HepG2 (cell line): ENCODE results near the gene BIRC7. TPM values are rescaled to one million over a fixed set of nuclear protein-coding genes. Genes with fewer than 3 reads are reported as not detected.

Source experiments
- ATRX ChIP-seq: sonication (generic); formaldehyde crosslinking; IDR thresholded peaks from 2 replicates; pipeline ENCODE4 v1.4.0; 2020; ENCODE audit warnings: missing genetic modification reagents, borderline replicate concordance
- DNMT1 ChIP-seq: sonication (generic); formaldehyde crosslinking; IDR thresholded peaks from 2 replicates; pipeline ENCODE4 v1.5.1; 2020; ENCODE audit warnings: mild to moderate bottlenecking, missing genetic modification reagents
- KMT2A ChIP-seq: sonication (generic); formaldehyde crosslinking; IDR thresholded peaks from 2 replicates; pipeline ENCODE4 v1.4.0; 2020; ENCODE audit warnings: missing genetic modification reagents
- MAFF ChIP-seq: IDR thresholded peaks from 2 replicates; pipeline ENCODE4 v1.6.1; 2011; ENCODE audit warnings: low read depth, low read length, improper control_type of control experiment
- MAX ChIP-seq: IDR thresholded peaks from 2 replicates; pipeline ENCODE4 v1.6.1; 2012; ENCODE audit warnings: inconsistent platforms
- MTA1 ChIP-seq: sonication (generic); formaldehyde crosslinking; IDR thresholded peaks from 2 replicates; pipeline ENCODE4 v1.4.0; 2020; ENCODE audit warnings: missing genetic modification reagents, mild to moderate bottlenecking, borderline replicate concordance
- RAD21 ChIP-seq: fragments of 450-650 bp; formaldehyde crosslinking; IDR thresholded peaks from 2 replicates; pipeline ENCODE4 v1.5.0; 2020; ENCODE audit warnings: mild to moderate bottlenecking
- ZNF501 ChIP-seq: sonication (generic); formaldehyde crosslinking; IDR thresholded peaks from 2 replicates; pipeline ENCODE4 v1.5.1; 2020; ENCODE audit warnings: mild to moderate bottlenecking, moderate library complexity, missing genetic modification reagents
- ZNF543 ChIP-seq: sonication (generic); formaldehyde crosslinking; IDR thresholded peaks from 2 replicates; pipeline ENCODE4 v1.4.0; 2020; ENCODE audit warnings: mild to moderate bottlenecking, missing genetic modification reagents
- ZNF598 ChIP-seq: sonication (generic); formaldehyde crosslinking; IDR thresholded peaks from 2 replicates; pipeline ENCODE4 v1.5.1; 2020; ENCODE audit warnings: mild to moderate bottlenecking, missing genetic modification reagents, borderline replicate concordance
- ZNF605 ChIP-seq: sonication (generic); formaldehyde crosslinking; IDR thresholded peaks from 2 replicates; pipeline ENCODE4 v1.8.0; 2022; ENCODE audit warnings: mild to moderate bottlenecking, missing genetic modification reagents
- ZNF646 ChIP-seq: sonication (generic); formaldehyde crosslinking; IDR thresholded peaks from 2 replicates; pipeline ENCODE4 v1.9.0; 2021; ENCODE audit warnings: mild to moderate bottlenecking, missing genetic modification reagents
- ZNF747 ChIP-seq: sonication (generic); formaldehyde crosslinking; IDR thresholded peaks from 2 replicates; pipeline ENCODE4 v1.8.1; 2023; ENCODE audit warnings: missing genetic modification reagents, mild to moderate bottlenecking, borderline replicate concordance
- polyA plus RNA-seq, 8 experiments: library from polyadenylated mRNA; depleted of rRNA in 3 of 8; stranded (reverse) in 7 of 8; unstranded in 1 of 8; fragments of >200 nt; fragmentation: Illumina TruSeq in 4 of 8; extraction: Trizol in 4 of 8; gene quantifications; 2 replicates each; pipeline versions ENCODE4 v1.2.1 to v1.2.3, GENCODE V29; 2011 to 2016; ENCODE audit warnings: low read depth in 4 of 8, missing spikeins in 1 of 8, mixed read lengths in 1 of 8; ENCODE audit not compliant: insufficient read depth in 1 of 8
- total RNA-seq, 5 experiments: library from RNA; depleted of rRNA; stranded (reverse); fragments of >200 nt; fragmentation: Illumina TruSeq; extraction: Trizol; gene quantifications; 2 replicates each; pipeline ENCODE4 v1.2.3, GENCODE V29; 2016; ENCODE audit warnings: low read depth in 1 of 5
- TF ChIP-seq, protein P1 (sequence below): fragments of 450-650 bp; IDR thresholded peaks from 2 replicates; pipeline ENCODE4 v1.6.1; 2016
- TF ChIP-seq, protein P2 (sequence below), 2 experiments: sonication (generic) in 1 of 2; formaldehyde crosslinking in 1 of 2; IDR thresholded peaks; 2 replicates each; pipeline versions ENCODE4 v1.5.1 to v1.6.1; 2011 to 2020; ENCODE audit warnings: borderline replicate concordance in 1 of 2, low read depth in 1 of 2, low read length in 1 of 2, mild to moderate bottlenecking in 1 of 2, missing genetic modification reagents in 1 of 2, moderate library complexity in 1 of 2
- TF ChIP-seq, protein P3 (sequence below): sonication (generic); formaldehyde crosslinking; IDR thresholded peaks from 2 replicates; pipeline ENCODE4 v1.8.1; 2023; ENCODE audit warnings: missing genetic modification reagents, mild to moderate bottlenecking, borderline replicate concordance
- TF ChIP-seq, protein P4 (sequence below): sonication (generic); formaldehyde crosslinking; IDR thresholded peaks from 2 replicates; pipeline ENCODE4 v1.4.0; 2020; ENCODE audit warnings: missing genetic modification reagents

The BIRC7 gene
- total and polyA plus RNA-seq, 2 of the 13 experiments (the other 11 are each of a cell fraction or from before 2014, with no cell fraction given) = 0.27 to 5.1 TPM

DNA sequence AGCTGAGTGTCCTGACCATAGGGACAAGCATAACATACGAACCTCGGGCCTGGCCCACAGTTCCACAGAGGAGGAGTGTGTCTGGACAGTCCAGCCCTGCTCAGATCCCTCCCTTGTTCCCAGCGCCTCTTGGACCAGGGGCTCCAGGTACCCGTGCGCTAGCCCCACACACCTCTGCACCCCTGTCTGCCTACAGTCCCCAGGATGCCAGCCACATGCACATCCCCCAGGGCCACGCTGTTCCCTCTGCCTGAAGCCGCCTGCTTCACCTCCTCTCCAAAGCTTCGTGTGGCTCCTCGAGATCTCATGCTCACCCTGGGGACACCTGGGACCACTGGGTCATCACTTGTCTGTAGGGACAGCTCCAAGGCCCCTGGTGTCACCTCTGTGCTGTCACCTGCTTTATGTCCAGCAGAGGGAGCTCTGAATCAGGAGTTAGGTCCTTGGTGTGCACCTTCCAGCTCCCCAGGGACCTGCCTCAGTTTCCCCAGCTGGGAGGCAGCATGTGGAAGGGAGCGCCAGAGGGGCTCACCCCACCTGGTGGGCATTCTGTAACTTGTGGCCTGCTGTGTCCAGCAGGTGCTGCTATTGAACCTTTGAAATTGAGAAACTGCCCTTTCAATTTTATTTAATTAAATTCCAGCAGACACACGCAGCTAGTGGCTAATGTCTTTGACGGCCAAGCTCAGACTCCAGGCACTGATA is 12.4 kb upstream of the BIRC7 start (continued):
- TF ChIP-seq, protein P1, sequence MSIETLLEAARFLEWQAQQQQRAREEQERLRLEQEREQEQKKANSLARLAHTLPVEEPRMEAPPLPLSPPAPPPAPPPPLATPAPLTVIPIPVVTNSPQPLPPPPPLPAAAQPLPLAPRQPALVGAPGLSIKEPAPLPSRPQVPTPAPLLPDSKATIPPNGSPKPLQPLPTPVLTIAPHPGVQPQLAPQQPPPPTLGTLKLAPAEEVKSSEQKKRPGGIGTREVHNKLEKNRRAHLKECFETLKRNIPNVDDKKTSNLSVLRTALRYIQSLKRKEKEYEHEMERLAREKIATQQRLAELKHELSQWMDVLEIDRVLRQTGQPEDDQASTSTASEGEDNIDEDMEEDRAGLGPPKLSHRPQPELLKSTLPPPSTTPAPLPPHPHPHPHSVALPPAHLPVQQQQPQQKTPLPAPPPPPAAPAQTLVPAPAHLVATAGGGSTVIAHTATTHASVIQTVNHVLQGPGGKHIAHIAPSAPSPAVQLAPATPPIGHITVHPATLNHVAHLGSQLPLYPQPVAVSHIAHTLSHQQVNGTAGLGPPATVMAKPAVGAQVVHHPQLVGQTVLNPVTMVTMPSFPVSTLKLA = no peak
- TF ChIP-seq KMT2A (CRISPR knock-in tag) (no peak), MAFF (no peak), ATRX (CRISPR knock-in tag) (no peak), ZNF646 (no peak), MTA1 (CRISPR knock-in tag) (peak; percentile 33; the same call in 1 of the 2 replicates), MAX (no peak; the same call in 1 of the 2 replicates), ZNF501 (CRISPR knock-in tag) (0 out of 2 replicates have a peak, but pooled peaks have one; percentile 20), RAD21 (CRISPR knock-in tag) (peak; percentile 81), DNMT1 (CRISPR knock-in tag) (no peak), ZNF598 (CRISPR knock-in tag) (0 out of 2 replicates have a peak, but pooled peaks have one; percentile 75), ZNF605 (CRISPR knock-in tag) (no peak), ZNF747 (0 out of 2 replicates have a peak, but pooled peaks have one; percentile 54), ZNF543 (CRISPR knock-in tag) (no peak)
- TF ChIP-seq, protein P2, sequence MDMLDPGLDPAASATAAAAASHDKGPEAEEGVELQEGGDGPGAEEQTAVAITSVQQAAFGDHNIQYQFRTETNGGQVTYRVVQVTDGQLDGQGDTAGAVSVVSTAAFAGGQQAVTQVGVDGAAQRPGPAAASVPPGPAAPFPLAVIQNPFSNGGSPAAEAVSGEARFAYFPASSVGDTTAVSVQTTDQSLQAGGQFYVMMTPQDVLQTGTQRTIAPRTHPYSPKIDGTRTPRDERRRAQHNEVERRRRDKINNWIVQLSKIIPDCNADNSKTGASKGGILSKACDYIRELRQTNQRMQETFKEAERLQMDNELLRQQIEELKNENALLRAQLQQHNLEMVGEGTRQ (IDR thresholded peaks at IDR 0.05; ENCODE audit: low read depth, low read length) = no peak
- TF ChIP-seq, protein P2 (CRISPR knock-in tag; IDR thresholded peaks at IDR 0.05; ENCODE audit: borderline replicate concordance) = no peak
- TF ChIP-seq, protein P3, sequence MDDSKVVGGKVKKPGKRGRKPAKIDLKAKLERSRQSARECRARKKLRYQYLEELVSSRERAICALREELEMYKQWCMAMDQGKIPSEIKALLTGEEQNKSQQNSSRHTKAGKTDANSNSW (CRISPR knock-in tag) = no peak
- TF ChIP-seq, protein P4, sequence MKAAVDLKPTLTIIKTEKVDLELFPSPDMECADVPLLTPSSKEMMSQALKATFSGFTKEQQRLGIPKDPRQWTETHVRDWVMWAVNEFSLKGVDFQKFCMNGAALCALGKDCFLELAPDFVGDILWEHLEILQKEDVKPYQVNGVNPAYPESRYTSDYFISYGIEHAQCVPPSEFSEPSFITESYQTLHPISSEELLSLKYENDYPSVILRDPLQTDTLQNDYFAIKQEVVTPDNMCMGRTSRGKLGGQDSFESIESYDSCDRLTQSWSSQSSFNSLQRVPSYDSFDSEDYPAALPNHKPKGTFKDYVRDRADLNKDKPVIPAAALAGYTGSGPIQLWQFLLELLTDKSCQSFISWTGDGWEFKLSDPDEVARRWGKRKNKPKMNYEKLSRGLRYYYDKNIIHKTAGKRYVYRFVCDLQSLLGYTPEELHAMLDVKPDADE (CRISPR knock-in tag) = no peak
